Right lobe of liver (tissue), 4 donors: ENCODE measurements around the gene MYO1D.

Experiments used
- CTCF ChIP-seq, 4 donors: fragments of 200-600 bp in 3 of 4; fragments of 450-650 bp in 1 of 4; IDR thresholded peaks; one replicate each; pipeline versions ENCODE4 v1.5.1 to v1.8.0; 2016 to 2022; ENCODE audit warnings: antibody characterized with exemption in 4 of 4, mild to moderate bottlenecking in 2 of 4
- POLR2A ChIP-seq: fragments of 450-650 bp; IDR thresholded peaks from one replicate; pipeline ENCODE4 v1.6.1; 2017; ENCODE audit warnings: antibody characterized with exemption, mild to moderate bottlenecking
- donor health status: DM: no; HTN: no; CAD: no.
- donor health status: DM: no; HTN: no; CAD: no.
- donor health status: DM: no; HTN: yes; CAD: no.

GRCh38 chr17:32689348-32689747 lies 187.6 kb downstream of the MYO1D start:
- TF ChIP-seq CTCF (IDR thresholded peaks at IDR 0.05) (no peak), POLR2A (no peak)
